ENCODE measurements around the gene IL21R. TPM values are rescaled to one million over a fixed set of nuclear protein-coding genes. Genes with fewer than 3 reads are reported as not detected.
A peak's percentile ranks its signal among the peaks of the same experiment; 100 is the strongest.

Gene IL21R
- total and polyA plus RNA-seq, 2 experiments from 2014 or later: not detected

- no peak overlapping the region for H3K27ac ChIP-seq
- no peaks in the 10 kb centered on the region for H3K27me3 ChIP-seq
- H3K9me3 ChIP-seq (ENCODE audit: low read depth): no peaks in the 10 kb centered on the region
- no peak for DNase-seq (ENCODE audit: low read depth in 1 of 2, low spot score in 1 of 2)
- TF ChIP-seq, protein P1, sequence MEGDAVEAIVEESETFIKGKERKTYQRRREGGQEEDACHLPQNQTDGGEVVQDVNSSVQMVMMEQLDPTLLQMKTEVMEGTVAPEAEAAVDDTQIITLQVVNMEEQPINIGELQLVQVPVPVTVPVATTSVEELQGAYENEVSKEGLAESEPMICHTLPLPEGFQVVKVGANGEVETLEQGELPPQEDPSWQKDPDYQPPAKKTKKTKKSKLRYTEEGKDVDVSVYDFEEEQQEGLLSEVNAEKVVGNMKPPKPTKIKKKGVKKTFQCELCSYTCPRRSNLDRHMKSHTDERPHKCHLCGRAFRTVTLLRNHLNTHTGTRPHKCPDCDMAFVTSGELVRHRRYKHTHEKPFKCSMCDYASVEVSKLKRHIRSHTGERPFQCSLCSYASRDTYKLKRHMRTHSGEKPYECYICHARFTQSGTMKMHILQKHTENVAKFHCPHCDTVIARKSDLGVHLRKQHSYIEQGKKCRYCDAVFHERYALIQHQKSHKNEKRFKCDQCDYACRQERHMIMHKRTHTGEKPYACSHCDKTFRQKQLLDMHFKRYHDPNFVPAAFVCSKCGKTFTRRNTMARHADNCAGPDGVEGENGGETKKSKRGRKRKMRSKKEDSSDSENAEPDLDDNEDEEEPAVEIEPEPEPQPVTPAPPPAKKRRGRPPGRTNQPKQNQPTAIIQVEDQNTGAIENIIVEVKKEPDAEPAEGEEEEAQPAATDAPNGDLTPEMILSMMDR (IDR thresholded peaks at IDR 0.05; ENCODE audit: low read depth, low read length): no peak
- no peaks in the 10 kb centered on the region for H3K4me1 ChIP-seq (ENCODE audit: low read depth)
- H3K36me3 ChIP-seq: no peaks in the 10 kb centered on the region
- H3K4me3 ChIP-seq: no peak overlapping the region
Measured at GRCh38 chr16:27417047-27417671, 15.2 kb downstream of the IL21R start.

DNA sequence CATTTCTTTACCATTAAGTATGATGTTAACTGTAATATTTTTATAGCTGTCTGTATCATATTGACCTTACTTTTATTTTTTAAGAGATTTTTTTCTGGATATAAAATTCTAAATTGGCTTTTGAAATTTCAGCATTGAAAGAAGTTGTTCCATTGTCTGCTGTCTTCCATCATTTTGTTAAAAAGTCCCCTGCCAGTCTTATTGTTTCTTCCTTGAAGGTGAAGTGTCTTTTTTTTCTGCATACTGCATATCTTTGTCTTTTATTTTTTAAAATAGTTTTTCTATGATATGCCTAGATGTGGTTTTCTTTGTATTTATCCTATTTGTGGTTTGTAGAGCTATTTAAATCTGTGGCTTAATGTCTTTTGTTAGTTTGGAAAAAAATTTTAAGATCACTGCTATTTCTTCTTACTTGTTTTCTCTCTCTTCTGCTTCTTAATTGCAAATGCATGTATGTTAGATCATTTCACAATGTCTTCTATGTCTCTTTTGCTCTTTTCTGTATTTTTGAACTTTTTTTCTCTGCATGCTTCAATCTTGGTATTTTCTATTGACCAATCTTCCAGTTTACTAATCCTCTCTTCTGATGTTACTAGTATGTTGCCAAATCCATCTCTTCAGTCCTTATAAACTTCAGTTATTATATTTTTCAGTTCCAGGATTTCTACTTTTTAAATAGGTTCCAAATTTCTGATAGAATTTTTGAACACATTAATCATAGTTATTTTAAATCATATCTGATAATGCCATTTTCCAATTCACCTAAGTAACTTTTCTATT, 20.2 kb downstream of the IL21R start:
- no peak for DNase-seq (ENCODE audit: low read depth in 1 of 2, low spot score in 1 of 2)
- H3K27me3 ChIP-seq: no peaks in the 10 kb centered on the region
- H3K9me3 ChIP-seq (ENCODE audit: low read depth): no peaks in the 10 kb centered on the region
- no peak overlapping the region for H3K27ac ChIP-seq
- H3K36me3 ChIP-seq: no peaks in the 10 kb centered on the region
- TF ChIP-seq, protein P1 (IDR thresholded peaks at IDR 0.05; ENCODE audit: low read depth, low read length): no peak
- H3K4me3 ChIP-seq: no peak overlapping the region
- H3K4me1 ChIP-seq (ENCODE audit: low read depth): no peaks in the 10 kb centered on the region

- Histone ChIP-seq H3K27me3 (no peaks in the 10 kb centered on the region), H3K4me1 (ENCODE audit: low read depth) (no peaks in the 10 kb centered on the region), H3K9me3 (ENCODE audit: low read depth) (no peaks in the 10 kb centered on the region), H3K27ac (no peak overlapping the region), H3K36me3 (no peaks in the 10 kb centered on the region), H3K4me3 (no peak overlapping the region)
- TF ChIP-seq, protein P1 (IDR thresholded peaks at IDR 0.05; ENCODE audit: low read depth, low read length): no peak
- DNase-seq (ENCODE audit: low read depth in 1 of 2, low spot score in 1 of 2): no peak
Measured at GRCh38 chr16:27424772-27425498, 23.0 kb downstream of the IL21R start.

- Histone ChIP-seq H3K27ac (no peak overlapping the region), H3K9me3 (ENCODE audit: low read depth) (no peaks in the 10 kb centered on the region), H3K4me1 (ENCODE audit: low read depth) (no peaks in the 10 kb centered on the region), H3K27me3 (no peaks in the 10 kb centered on the region), H3K4me3 (no peak overlapping the region), H3K36me3 (no peaks in the 10 kb centered on the region)
- TF ChIP-seq, protein P1 (IDR thresholded peaks at IDR 0.05; ENCODE audit: low read depth, low read length): no peak
- DNase-seq (ENCODE audit: low read depth in 1 of 2, low spot score in 1 of 2): no peak
Measured at GRCh38 chr16:27425961-27426360, 24.0 kb downstream of the IL21R start.

- no peaks in the 10 kb centered on the region for H3K4me1 ChIP-seq (ENCODE audit: low read depth)
- H3K27me3 ChIP-seq: no peaks in the 10 kb centered on the region
- H3K4me3 ChIP-seq: no peak overlapping the region
- peak in 1 of 2 donors; percentile 86 for DNase-seq (ENCODE audit: low read depth in 1 of 2, low spot score in 1 of 2)
- no peaks in the 10 kb centered on the region for H3K9me3 ChIP-seq (ENCODE audit: low read depth)
- TF ChIP-seq, protein P1 (IDR thresholded peaks at IDR 0.05; ENCODE audit: low read depth, low read length): no peak
- no peaks in the 10 kb centered on the region for H3K36me3 ChIP-seq
- H3K27ac ChIP-seq: no peak overlapping the region
Measured at GRCh38 chr16:27426423-27427408, 24.7 kb downstream of the IL21R start.

All from cardiac muscle cell (in vitro differentiated cells and primary cell).